Activated naive CD4-positive, alpha-beta T cell (primary cell): Measurements from ENCODE around the gene ZNF473.
A peak's percentile ranks its signal among the peaks of the same experiment; 100 is the strongest.

ENCODE experiments used
- DNase-seq, 4 experiments: peaks; one replicate each; lab custom pipeline; 2025; lab: John Stamatoyannopoulos, UW

The ZNF473 gene

GRCh38 chr19:50003810-50004419 lies 21.9 kb upstream of the ZNF473 start:
- no peak for DNase-seq

- no peak for DNase-seq
These were observed 20.4 kb upstream of the ZNF473 start for GRCh38 chr19:50005428-50005827.

- no peak for DNase-seq
These were observed 18.6 kb upstream of the ZNF473 start for GRCh38 chr19:50007170-50007569.

GRCh38 chr19:50007947-50008346 lies 17.9 kb upstream of the ZNF473 start:
- DNase-seq: no peak

GRCh38 chr19:50008532-50008931 lies 17.3 kb upstream of the ZNF473 start:
- DNase-seq: no peak

- no peak for DNase-seq
These were observed 9.5 kb upstream of the ZNF473 start for GRCh38 chr19:50016225-50016807.

GRCh38 chr19:50020481-50020880 lies 5.3 kb upstream of the ZNF473 start:
- DNase-seq: no peak

GRCh38 chr19:50022823-50023222 lies 3.0 kb upstream of the ZNF473 start:
- DNase-seq: no peak

- no peak for DNase-seq
These were observed 1.1 kb upstream of the ZNF473 start for GRCh38 chr19:50024719-50025021.

- DNase-seq: peak; percentile 87 to 97 (median 92)
These were observed 597 bp upstream of the ZNF473 start, which contains the start of gene VRK3 for GRCh38 chr19:50025022-50025793. TSS of gene VRK3 (minus strand) at chr19:50025372. CDS start at chr19:50016162, 9,210 bp downstream.

GRCh38 chr19:50026550-50026906 lies 723 bp downstream of the ZNF473 start:
- no peak for DNase-seq

- DNase-seq: no peak
These were observed 4.4 kb downstream of the ZNF473 start for GRCh38 chr19:50030225-50030624.

- no peak for DNase-seq
These were observed 5.1 kb downstream of the ZNF473 start for GRCh38 chr19:50030937-50031336.

- no peak for DNase-seq
These were observed 11.1 kb downstream of the ZNF473 start for GRCh38 chr19:50036908-50037307.

GRCh38 chr19:50039968-50040367 lies 14.2 kb downstream of the ZNF473 start:
- no peak for DNase-seq

- no peak for DNase-seq
These were observed 15.2 kb downstream of the ZNF473 start for GRCh38 chr19:50040967-50041366.

GRCh38 chr19:50042363-50043024 lies 16.7 kb downstream of the ZNF473 start:
- DNase-seq: no peak

GRCh38 chr19:50043967-50044366 lies 18.2 kb downstream of the ZNF473 start:
- no peak for DNase-seq

- DNase-seq: no peak
These were observed 19.1 kb downstream of the ZNF473 start for GRCh38 chr19:50044922-50045321.

GRCh38 chr19:50046649-50047503 lies 21.1 kb downstream of the ZNF473 start:
- peak in 3 of 4 experiments; percentile 31 to 51 (median 35) for DNase-seq

GRCh38 chr19:50047671-50048070 lies 21.9 kb downstream of the ZNF473 start:
- DNase-seq: no peak
